GM19035 (cell line): ENCODE data around the gene OPHN1.
"Not testable (repeated sequence)": the region's sequence is repeated elsewhere in the genome, so short reads cannot be mapped to it uniquely, and the experiment has no call there.

Experiments used
- ATAC-seq: cut with Tn5 transposase; IDR thresholded peaks from one replicate; pipeline ENCODE4 v1.9.1; 2021; ENCODE audit not compliant: unreplicated experiment

OPHN1 gene

DNA sequence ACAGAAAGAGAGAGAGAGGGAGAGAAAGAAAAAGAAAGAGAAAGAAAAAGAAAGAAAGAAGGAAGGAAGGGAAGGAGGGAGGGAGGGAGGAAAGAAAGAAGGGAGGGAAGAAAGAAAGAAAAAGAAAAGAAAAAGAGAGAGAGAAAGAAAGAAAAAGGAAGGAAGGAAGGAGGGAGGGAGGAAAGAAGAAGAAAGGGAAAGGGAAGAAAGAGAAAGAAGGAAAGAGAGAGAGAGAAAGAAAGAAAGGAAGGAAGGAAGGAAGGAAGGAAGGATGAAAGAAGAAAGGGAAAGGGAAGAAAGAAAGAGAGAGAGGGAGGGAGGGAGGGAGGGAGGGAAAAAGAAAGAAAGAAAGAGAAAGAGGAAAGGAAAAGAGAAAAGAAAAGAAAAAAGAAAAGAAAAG is 10.8 kb downstream of the OPHN1 start:
- ATAC-seq, result no peak

GRCh38 chrX:68421636-68422035 is 11.7 kb downstream of the OPHN1 start:
- ATAC-seq, result no peak

DNA sequence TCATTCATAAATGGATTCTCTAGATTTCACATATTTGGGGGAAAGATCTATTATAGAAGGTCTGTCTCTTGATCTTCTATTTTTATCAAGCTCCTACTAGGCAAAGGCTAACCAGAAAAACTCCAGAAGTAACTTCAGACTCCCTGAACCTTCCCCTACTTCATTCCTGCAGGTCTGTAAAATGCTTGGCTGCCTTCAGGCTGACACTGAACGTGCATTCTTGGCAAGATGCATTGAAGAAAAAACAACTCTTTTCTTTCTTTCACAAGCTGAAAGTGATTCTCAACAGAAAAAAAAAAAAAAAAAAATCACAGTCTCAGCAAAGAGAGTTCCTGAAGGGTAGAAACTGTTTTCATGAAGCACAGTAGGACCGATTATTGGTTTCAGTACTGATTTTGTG is 12.7 kb downstream of the OPHN1 start:
- ATAC-seq, result no peak

DNA sequence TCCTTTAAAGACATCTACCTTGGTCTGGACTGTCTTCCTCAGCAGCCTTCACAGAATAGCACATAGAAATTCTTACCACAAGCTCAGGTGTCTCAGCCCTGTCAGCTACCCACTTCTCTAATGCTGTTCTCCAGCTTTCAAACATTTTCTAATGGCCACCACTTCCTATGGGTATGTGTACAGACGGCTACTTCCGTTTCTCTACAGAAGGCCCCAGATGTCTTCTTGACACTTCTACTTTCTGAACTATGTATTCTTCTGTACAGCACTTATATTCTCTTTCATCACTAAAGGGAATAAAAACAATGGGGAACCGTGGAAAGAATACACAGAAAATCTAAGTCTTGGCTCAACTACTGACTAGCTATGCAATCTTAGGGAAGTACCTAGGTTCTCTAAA is 13.3 kb downstream of the OPHN1 start:
- peak; percentile 49 for ATAC-seq

DNA sequence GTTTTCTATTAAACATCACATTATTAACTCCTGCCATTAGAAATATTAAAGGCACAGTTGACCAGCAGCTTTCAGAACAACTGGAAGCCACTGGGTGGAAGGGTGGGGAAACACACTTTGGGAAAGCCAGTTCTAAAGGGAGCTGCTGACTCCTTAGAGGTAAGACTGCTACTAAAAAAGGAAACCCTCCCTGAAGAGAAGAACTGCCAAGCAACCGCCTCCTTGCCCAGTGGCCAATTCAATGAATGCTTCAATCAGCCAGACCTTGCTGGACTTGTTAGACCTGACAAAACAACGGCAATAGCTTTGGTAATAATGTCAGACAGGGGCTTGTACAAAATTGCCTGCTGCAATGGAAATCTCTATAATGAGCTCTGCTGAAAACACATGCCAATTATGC is 15.6 kb downstream of the OPHN1 start:
- no peak for ATAC-seq

DNA sequence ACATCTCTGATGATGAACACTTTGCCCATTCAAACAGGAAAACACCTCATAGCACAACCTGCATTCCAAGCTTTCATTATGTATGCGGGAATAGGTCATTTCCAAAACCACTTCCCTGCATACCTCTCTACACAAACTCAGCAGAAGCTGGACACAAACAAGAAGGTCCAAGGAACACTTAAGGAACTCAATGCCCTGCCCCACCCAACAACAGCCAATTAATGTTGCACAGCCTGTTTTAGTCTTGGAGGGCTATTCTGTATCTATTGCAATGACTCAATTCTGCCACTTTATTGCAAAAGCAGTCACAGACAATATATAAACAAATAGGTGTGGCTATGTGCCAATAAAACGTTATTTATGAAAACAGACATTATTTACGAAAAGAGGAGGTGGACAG is 16.7 kb downstream of the OPHN1 start:
- no peak for ATAC-seq

DNA sequence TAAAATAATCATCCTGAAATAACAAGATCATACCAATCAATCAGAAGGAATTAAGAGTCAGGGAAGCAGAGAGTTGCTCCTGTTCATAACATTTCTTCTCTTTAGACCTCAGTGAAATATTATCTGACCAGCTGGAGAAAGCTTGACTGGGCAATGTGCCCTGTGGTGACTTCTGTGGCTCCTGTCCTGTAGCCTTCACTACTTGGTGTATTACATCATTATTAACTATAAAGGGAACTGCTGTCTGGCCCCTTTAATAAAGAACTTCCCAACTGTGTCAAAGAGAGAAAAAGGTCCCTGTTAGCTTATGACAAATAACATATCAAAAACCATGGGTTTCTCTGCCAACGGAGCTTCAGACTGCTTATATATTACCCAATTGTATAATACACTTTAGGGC is 18.0 kb downstream of the OPHN1 start:
- no peak for ATAC-seq

- no peak for ATAC-seq
Measured at GRCh38 chrX:68413254-68413653, 20.0 kb downstream of the OPHN1 start.

DNA sequence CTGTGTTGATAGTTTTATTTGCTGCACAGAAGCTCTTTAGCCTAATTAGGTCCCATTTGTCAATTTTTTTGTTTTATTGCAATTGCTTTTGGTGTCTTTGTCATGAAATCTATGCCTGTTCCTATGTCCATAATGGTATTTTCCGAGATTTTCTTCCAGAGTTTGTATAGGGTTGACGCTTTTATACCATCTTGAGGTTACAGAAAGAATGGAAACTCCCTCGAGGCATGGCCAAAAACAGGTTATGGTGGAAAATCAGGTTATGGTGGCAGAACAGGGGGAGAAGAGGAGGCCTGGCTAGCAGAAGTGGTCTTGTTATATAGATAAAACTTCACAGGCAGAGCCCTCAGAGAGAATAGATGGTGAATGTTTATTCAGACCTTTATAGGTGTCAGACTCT is 21.6 kb downstream of the OPHN1 start:
- ATAC-seq, result no peak

DNA sequence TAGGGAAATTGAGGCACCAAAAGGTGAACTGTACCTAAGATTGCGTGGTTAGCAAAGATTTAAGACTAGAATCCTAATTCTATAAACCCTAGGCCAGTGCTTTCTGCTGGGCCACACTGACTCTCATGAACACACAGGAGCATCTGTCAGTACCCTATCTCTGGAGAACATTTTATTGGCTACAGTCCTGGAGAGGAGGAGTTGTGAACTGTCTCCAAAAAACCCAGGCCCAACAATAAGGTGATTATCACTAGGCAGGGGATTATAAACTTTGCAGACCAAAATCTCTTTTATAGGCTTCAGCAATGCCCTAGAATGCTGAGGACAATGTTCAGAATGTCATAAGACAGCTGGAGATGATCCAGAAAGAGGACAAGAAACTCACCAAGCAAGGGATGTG is 24.1 kb downstream of the OPHN1 start:
- no peak for ATAC-seq

GRCh38 chrX:68403522-68403921 is 29.8 kb downstream of the OPHN1 start:
- ATAC-seq, result no peak

- no peak for ATAC-seq
Measured at GRCh38 chrX:68403038-68403437, 30.3 kb downstream of the OPHN1 start.

GRCh38 chrX:68402094-68402493 is 31.2 kb downstream of the OPHN1 start:
- no peak for ATAC-seq

- ATAC-seq, result no peak
Measured at GRCh38 chrX:68398291-68398690, 35.0 kb downstream of the OPHN1 start.

- ATAC-seq, result no peak
Measured at GRCh38 chrX:68396953-68397352, 36.3 kb downstream of the OPHN1 start.

- ATAC-seq, result not testable (repeated sequence)
Measured at GRCh38 chrX:68389419-68389960, 43.8 kb downstream of the OPHN1 start.

GRCh38 chrX:68387776-68388175 is 45.5 kb downstream of the OPHN1 start:
- no peak for ATAC-seq

GRCh38 chrX:68383540-68383939 is 49.8 kb downstream of the OPHN1 start:
- ATAC-seq, result no peak

DNA sequence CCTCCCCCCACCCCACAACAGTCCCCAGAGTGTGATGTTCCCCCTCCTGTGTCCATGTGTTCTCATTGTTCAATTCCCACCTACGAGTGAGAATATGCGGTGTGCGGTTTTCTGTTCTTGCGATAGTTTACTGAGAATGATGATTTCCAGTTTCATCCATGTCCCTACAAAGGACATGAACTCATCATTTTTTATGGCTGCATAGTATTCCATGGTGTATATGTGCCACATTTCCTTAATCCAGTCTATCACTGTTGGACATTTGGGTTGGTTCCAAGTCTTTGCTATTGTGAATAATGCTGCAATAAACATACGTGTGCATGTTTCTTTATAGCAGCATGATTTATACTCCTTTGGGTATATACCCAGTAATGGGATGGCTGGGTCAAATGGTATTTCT is 55.7 kb downstream of the OPHN1 start:
- ATAC-seq, result not testable (repeated sequence)

- ATAC-seq, result no peak
Measured at GRCh38 chrX:68376373-68376772, 56.9 kb downstream of the OPHN1 start.

- ATAC-seq, result no peak
Measured at GRCh38 chrX:68375803-68376202, 57.5 kb downstream of the OPHN1 start.

GRCh38 chrX:68372665-68373064 is 60.6 kb downstream of the OPHN1 start:
- no peak for ATAC-seq

DNA sequence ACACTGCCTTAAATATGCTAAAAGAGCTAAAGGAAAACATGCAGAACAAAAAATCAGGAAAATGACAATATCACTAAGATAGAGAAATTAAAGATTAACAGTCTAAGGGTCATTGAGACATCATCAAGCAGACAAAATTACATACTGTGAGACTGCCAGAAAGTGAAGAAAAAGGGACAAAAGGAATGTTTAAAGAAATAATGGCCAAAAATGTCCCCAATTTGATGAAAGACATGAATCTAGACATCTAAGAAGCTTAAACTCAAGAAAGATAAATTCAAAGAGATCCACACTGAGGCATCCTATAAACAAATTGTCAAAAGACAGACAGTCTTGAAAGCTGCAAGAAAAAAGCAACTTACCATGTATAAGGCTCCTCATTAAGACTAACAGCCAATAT is 63.7 kb downstream of the OPHN1 start:
- no peak for ATAC-seq

DNA sequence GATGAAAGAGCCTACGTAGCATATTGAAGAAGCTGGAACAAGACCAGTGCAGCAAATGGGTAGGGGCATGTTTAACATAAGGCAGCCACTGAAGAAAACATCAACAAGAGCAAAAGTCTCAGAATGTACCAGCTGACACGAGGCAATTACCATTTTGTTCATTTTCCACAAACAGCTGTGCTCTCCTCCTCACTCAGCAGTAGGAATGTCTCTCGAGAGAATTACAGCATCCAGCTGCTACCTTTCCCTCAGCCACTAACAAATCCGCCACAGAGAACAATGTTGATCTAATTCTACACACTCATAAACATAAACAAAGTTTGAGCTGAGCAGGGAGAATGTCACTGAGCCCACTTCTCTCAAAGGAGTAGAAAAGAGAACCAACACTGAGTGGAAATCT is 68.0 kb downstream of the OPHN1 start:
- ATAC-seq, result no peak
